Gastrocnemius medialis (tissue), 4 donors: Measurements from ENCODE around the gene C7orf25. TPM values are rescaled to one million over a fixed set of nuclear protein-coding genes. Genes with fewer than 3 reads are reported as not detected.

ENCODE experiments used
- ATAC-seq, 2 donors: fragments of 150-250 bp; one replicate each; pipeline ENCODE4 v1.9.1; 2016
- DNase-seq, 2 donors: peaks; one replicate each; pipeline ENCODE4 v3.0.0-alpha.2; 2019
- H3K27ac ChIP-seq, 4 donors: fragments of 200-600 bp; sonication (generic); 1 replicate in 1 of 4; 2 replicates in 3 of 4; pipeline ENCODE4 v1.5.1; 2016 to 2018; ENCODE audit warnings: mild to moderate bottlenecking in 2 of 4, moderate library complexity in 1 of 4
- H3K27me3 ChIP-seq, 3 donors: fragments of 200-600 bp; sonication (generic) in 2 of 3; 1 replicate in 1 of 3; 2 replicates in 2 of 3; pipeline versions ENCODE4 v1.5.1 to v1.6.0; 2016 to 2019; ENCODE audit warnings: mild to moderate bottlenecking in 1 of 3, moderate library complexity in 1 of 3
- H3K36me3 ChIP-seq, 2 donors: fragments of 200-600 bp; sonication (generic) in 1 of 2; one replicate each; pipeline ENCODE4 v1.5.1; 2017 to 2018
- H3K4me1 ChIP-seq, 2 donors: fragments of 200-600 bp; sonication (generic) in 1 of 2; one replicate each; pipeline ENCODE4 v1.5.1; 2016 to 2017; ENCODE audit warnings: mild to moderate bottlenecking in 2 of 2
- H3K4me3 ChIP-seq, 4 donors: fragments of 200-600 bp; sonication (generic) in 3 of 4; 1 replicate in 1 of 4; 2 replicates in 3 of 4; pipeline ENCODE4 v1.5.1; 2016 to 2019; ENCODE audit warnings: mild to moderate bottlenecking in 2 of 4
- H3K9me3 ChIP-seq, 3 donors: fragments of 200-600 bp; sonication (generic) in 2 of 3; 1 replicate in 1 of 3; 2 replicates in 2 of 3; pipeline ENCODE4 v1.5.1; 2016 to 2019
- POLR2A ChIP-seq, 2 donors: fragments of 450-650 bp; IDR thresholded peaks; one replicate each; pipeline ENCODE4 v1.6.1; 2017; ENCODE audit warnings: antibody characterized with exemption in 2 of 2, mild to moderate bottlenecking in 2 of 2, moderate library complexity in 2 of 2
- in situ Hi-C, 4 donors: fragments of 200-750 bp; cut with MboI; loops; one replicate each; pipeline versions ENCODE4 v1.15.0 to v1.8.0; 2017; ENCODE audit warnings: low sequenced_read_pairs in 4 of 4
- intact Hi-C: fragments of 100-400 bp; cut with DNase I; formaldehyde crosslinking; loops from one replicate; pipeline ENCODE4 v1.15.1; 2023; ENCODE audit warnings: low total_unique reads
- total RNA-seq, 4 donors: library from RNA; depleted of rRNA; stranded (reverse); fragments of >200 nt; gene quantifications; one replicate each; pipeline versions ENCODE4 v1.1.0 to v1.2.3, GENCODE V29; 2016
- TF ChIP-seq, protein P1 (sequence below), 5 experiments: fragments of 450-650 bp in 3 of 5; fragments of 200-600 bp in 2 of 5; sonication (generic) in 2 of 5; IDR thresholded peaks in 4 of 5; conservative IDR thresholded peaks in 1 of 5; 1 replicate in 4 of 5; 2 replicates in 1 of 5; pipeline ENCODE4 v1.5.1; 2016 to 2019; ENCODE audit warnings: antibody characterized with exemption in 5 of 5, mild to moderate bottlenecking in 3 of 5, moderate library complexity in 3 of 5

Gene C7orf25
- total RNA-seq, 4 donors from 2014 or later, result 4.6 to 13.5 (median 8.0) TPM

DNA sequence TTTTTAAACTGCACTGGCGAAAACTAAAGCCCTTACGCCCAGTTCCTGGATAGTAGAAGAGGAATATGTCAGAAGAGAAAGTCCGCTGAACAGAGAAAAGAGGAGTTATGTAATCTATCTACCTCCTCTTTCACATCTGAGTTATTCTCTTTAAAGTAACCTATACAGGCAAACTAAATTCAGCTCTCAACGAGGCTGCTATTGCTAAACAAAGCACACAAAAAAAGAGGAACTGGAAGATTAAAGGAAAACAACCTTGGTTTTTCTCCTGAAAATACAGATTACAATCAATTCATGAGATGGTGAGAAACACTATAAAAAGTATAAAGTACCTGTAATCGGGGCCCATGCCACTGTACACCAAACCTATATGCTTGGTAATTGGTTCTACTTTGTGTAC lies 14.3 kb upstream of the C7orf25 start:
- no peak overlapping the region for H3K27ac ChIP-seq
- no peak overlapping the region for H3K4me3 ChIP-seq
- H3K9me3 ChIP-seq, result no peaks in the 10 kb centered on the region
- H3K4me1 ChIP-seq, result peaks cover 18 to 24% of the 10 kb centered on the region in 2 donors
- ATAC-seq, result no peak
- no peaks in the 10 kb centered on the region for H3K27me3 ChIP-seq
- no peak for TF ChIP-seq POLR2A (IDR thresholded peaks at IDR 0.05)
- TF ChIP-seq, protein P1, sequence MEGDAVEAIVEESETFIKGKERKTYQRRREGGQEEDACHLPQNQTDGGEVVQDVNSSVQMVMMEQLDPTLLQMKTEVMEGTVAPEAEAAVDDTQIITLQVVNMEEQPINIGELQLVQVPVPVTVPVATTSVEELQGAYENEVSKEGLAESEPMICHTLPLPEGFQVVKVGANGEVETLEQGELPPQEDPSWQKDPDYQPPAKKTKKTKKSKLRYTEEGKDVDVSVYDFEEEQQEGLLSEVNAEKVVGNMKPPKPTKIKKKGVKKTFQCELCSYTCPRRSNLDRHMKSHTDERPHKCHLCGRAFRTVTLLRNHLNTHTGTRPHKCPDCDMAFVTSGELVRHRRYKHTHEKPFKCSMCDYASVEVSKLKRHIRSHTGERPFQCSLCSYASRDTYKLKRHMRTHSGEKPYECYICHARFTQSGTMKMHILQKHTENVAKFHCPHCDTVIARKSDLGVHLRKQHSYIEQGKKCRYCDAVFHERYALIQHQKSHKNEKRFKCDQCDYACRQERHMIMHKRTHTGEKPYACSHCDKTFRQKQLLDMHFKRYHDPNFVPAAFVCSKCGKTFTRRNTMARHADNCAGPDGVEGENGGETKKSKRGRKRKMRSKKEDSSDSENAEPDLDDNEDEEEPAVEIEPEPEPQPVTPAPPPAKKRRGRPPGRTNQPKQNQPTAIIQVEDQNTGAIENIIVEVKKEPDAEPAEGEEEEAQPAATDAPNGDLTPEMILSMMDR (IDR thresholded peaks at IDR 0.05 in 4 of 5, conservative IDR thresholded peaks at IDR 0.05 in 1 of 5), result no peak
- intact Hi-C loops, result no loop called here
- H3K36me3 ChIP-seq, result peaks cover 3 to 59% of the 10 kb centered on the region in 2 donors
- in situ Hi-C loops, result loop anchor here in 2 of 4 donors (25.0 kb wide), 3 partner anchors 536 to 911 kb away; no protein-coding TSS in a partner anchor
- DNase-seq, result no peak

DNA sequence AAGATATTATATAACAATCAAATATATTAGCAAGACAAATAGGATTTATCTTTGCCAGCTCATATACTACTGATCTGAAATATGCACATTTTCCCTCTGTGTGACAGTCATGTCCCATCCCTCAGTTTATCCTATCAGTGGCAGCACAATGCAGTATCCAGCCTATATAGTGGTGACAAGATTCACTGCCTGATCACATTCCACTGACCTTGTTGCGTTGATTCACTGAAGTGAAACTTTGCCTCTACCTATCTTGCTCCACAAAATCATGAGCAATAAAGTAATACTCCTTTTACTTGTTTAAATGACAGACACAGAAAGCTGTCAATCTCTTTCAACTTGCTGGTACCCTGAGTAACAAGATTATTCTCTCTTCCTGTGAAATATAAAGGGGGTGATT lies 13.8 kb upstream of the C7orf25 start:
- ATAC-seq (no peak), DNase-seq (no peak)
- intact Hi-C loops, result no loop called here
- no peaks in the 10 kb centered on the region for H3K27me3 ChIP-seq
- peaks cover 14 to 19% of the 10 kb centered on the region in 2 donors for H3K4me1 ChIP-seq
- peaks cover 3 to 65% of the 10 kb centered on the region in 2 donors for H3K36me3 ChIP-seq
- no peak overlapping the region for H3K27ac ChIP-seq
- no peak for TF ChIP-seq POLR2A (IDR thresholded peaks at IDR 0.05)
- TF ChIP-seq, protein P1 (IDR thresholded peaks at IDR 0.05 in 4 of 5, conservative IDR thresholded peaks at IDR 0.05 in 1 of 5), result no peak
- no peaks in the 10 kb centered on the region for H3K9me3 ChIP-seq
- in situ Hi-C loops, result loop anchor here in 2 of 4 donors (25.0 kb wide), 3 partner anchors 537 to 912 kb away; no protein-coding TSS in a partner anchor
- H3K4me3 ChIP-seq, result no peak overlapping the region

DNA sequence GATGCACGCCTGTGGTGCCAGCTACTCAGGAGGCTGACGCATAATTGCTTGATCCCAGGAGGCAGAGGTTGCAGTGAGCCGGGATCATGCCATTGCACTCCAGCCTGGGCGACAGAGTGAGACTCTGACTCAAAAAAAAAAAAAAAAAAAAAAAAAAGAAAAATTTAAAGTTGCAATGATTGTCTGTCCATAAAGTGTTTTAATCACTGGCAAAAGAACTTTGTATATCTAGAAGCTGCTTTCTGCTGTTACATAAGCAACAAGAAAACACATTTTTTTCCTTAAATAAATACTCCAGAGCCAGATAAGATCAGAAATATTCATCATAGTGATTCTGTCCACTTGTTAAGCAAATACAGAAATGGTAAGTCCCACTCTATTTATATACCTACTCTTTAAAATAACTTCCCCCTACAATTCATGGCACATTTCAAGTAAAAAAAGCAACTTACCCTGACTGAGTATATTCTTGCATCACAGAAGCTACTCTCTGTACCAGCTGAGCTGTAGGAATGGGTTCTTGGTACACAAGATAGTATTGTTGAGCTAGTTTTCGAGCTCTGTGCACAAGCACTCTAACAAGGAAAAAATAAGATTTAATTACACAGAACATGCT lies 12.5 kb upstream of the C7orf25 start:
- H3K27ac ChIP-seq, result no peak overlapping the region
- H3K4me1 ChIP-seq, result peaks cover under 1 to 8% of the 10 kb centered on the region in 2 donors
- in situ Hi-C loops, result no loop called here
- H3K9me3 ChIP-seq, result no peaks in the 10 kb centered on the region
- ATAC-seq, result no peak
- intact Hi-C loops, result no loop called here
- TF ChIP-seq, protein P1 (IDR thresholded peaks at IDR 0.05 in 4 of 5, conservative IDR thresholded peaks at IDR 0.05 in 1 of 5), result no peak
- TF ChIP-seq POLR2A (IDR thresholded peaks at IDR 0.05), result no peak
- H3K4me3 ChIP-seq, result no peak overlapping the region
- DNase-seq, result no peak
- H3K36me3 ChIP-seq, result peaks cover 3 to 74% of the 10 kb centered on the region in 2 donors
- no peaks in the 10 kb centered on the region for H3K27me3 ChIP-seq

DNA sequence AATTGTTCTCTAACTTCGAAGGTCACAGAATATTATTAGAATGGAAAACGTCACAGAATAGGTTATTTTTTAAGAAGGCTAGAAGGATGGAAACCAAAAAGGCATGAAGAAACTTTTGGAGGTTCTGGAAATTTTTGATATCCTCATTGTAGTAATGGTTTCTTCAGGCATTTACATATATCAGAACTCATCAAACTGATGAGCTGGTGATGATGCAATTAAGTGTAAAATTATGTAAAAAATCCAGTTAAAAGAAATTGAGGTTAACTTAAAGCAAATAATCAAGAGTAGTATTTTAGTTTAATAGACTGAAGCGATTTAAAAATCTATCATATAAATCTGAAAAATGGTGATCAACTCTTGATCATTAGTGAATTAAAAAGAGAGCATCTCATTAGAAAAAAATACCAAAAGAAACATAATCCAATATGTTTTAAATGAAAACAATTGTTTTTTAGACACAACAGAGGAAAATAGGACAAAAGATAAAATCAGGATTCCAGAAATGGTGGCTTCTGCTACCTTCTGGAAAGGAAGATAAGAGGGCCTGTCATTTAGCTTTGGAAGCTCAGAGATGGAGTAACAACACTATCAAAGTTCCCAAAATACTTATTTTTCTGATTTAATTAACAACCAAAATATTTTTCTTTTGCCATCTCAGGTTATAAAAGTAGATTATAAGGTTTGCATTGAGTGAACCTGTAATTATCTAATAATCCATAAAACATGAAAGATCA lies 10.3 kb upstream of the C7orf25 start:
- DNase-seq, result no peak
- Histone ChIP-seq H3K9me3 (no peaks in the 10 kb centered on the region), H3K4me3 (no peak overlapping the region), H3K27me3 (no peaks in the 10 kb centered on the region), H3K27ac (no peak overlapping the region), H3K36me3 (peaks cover 3 to 87% of the 10 kb centered on the region in 2 donors), H3K4me1 (no peaks in the 10 kb centered on the region)
- intact Hi-C loops (no loop called here), in situ Hi-C loops (no loop called here)
- no peak for ATAC-seq
- TF ChIP-seq POLR2A (IDR thresholded peaks at IDR 0.05), result no peak
- TF ChIP-seq, protein P1 (IDR thresholded peaks at IDR 0.05 in 4 of 5, conservative IDR thresholded peaks at IDR 0.05 in 1 of 5), result no peak
